ENCODE data around the gene EML2. TPM values are rescaled to one million over a fixed set of nuclear protein-coding genes. Genes with fewer than 3 reads are reported as not detected.

Gene EML2
- total and polyA plus RNA-seq, 10 of the 15 experiments (the other 5 are each of a cell fraction or from before 2014, with no cell fraction given) = 1.6 to 64.0 (median 27.5) TPM

- no TSS peak for BruUV-seq (replicated peaks)
- in situ Hi-C loops (cut with MboI) = no loop called here
- FAIRE-seq (no peak), DNase-seq (ENCODE audit: low read depth, low spot score) (no peak), ATAC-seq (no peak)
- H3K4me3 ChIP-seq = no peak overlapping the region
- H3K9me3 ChIP-seq (replicated peaks; ENCODE audit: control insufficient read depth, insufficient read depth, low read length) = no peaks in the 10 kb centered on the region
- no peak for TF ChIP-seq JUNB (IDR thresholded peaks at IDR 0.05)
- no peak for TF ChIP-seq JUND (IDR thresholded peaks at IDR 0.05; ENCODE audit: low read depth, low read length)
- no peak for TF ChIP-seq RAD21 (IDR thresholded peaks at IDR 0.05; ENCODE audit: insufficient read depth, low read depth, low read length)
- no peak for TF ChIP-seq USF1 (IDR thresholded peaks at IDR 0.05; ENCODE audit: borderline replicate concordance, extremely low read length, insufficient read depth, low read depth, low read length)
- TF ChIP-seq STAT1 (conservative IDR thresholded peaks at IDR 0.05) = no peak
- whole genome bisulfite sequencing (ENCODE audit: insufficient coverage, insufficient replicate concordance, low lambda C conversion rate, missing lambda C conversion rate) = 40% methylated on average over 3 of the region's 3 CpGs
- H2AFZ ChIP-seq (ENCODE audit: control insufficient read depth, low read depth, low read length) = no peak overlapping the region
- H3K9ac ChIP-seq (ENCODE audit: control insufficient read depth, insufficient read depth, low read length) = no peak overlapping the region
- ChIA-PET POLR2A (interaction anchor here (0.6 kb wide), 1 partner anchor 16 kb away, joined by 3 read pairs; no protein-coding TSS in a partner anchor), SMC1A (ENCODE audit: uncharacterized antibody, unreplicated experiment) (no interaction called here), RAD21 (ENCODE audit: unreplicated experiment) (no interaction called here), CTCF (no interaction called here)
- H3K27ac ChIP-seq (ENCODE audit: control insufficient read depth, insufficient read depth) = no peak overlapping the region
- H3K4me2 ChIP-seq (ENCODE audit: control insufficient read depth, insufficient read depth) = no peak overlapping the region
- no peaks in the 10 kb centered on the region for H3K36me3 ChIP-seq (ENCODE audit: control insufficient read depth in 2 of 2, insufficient read depth in 2 of 2, low read length in 1 of 2)
- no peaks in the 10 kb centered on the region for H3K4me1 ChIP-seq (ENCODE audit: control insufficient read depth, insufficient read depth, low read length)
- intact Hi-C loops (cut with micrococcal nuclease; ENCODE audit: unreplicated experiment) = no loop called here
- H3K79me2 ChIP-seq (ENCODE audit: control insufficient read depth, insufficient read depth, low read length) = no peaks in the 10 kb centered on the region
- no peaks in the 10 kb centered on the region for H3K27me3 ChIP-seq (replicated peaks in 1 of 2; ENCODE audit: control insufficient read depth in 2 of 2, insufficient read depth in 2 of 2, low read length in 1 of 2)
- no peaks in the 10 kb centered on the region for H4K20me1 ChIP-seq (ENCODE audit: control insufficient read depth, insufficient read depth)
Observed at GRCh38 chr19:45655073-45655472, 15.9 kb upstream of the EML2 start.

- no peak overlapping the region for H2AFZ ChIP-seq (ENCODE audit: control insufficient read depth, low read depth, low read length)
- ChIA-PET POLR2A (no interaction called here), RAD21 (ENCODE audit: unreplicated experiment) (no interaction called here), CTCF (interaction anchor here (0.6 to 2.0 kb wide), 2 partner anchors 11 to 186 kb away, joined by 3 to 5 read pairs; partner anchors contain the start of gene FOSB), SMC1A (ENCODE audit: uncharacterized antibody, unreplicated experiment) (no interaction called here)
- no peak overlapping the region for H3K4me3 ChIP-seq
- no peaks in the 10 kb centered on the region for H4K20me1 ChIP-seq (ENCODE audit: control insufficient read depth, insufficient read depth)
- WGBS (ENCODE audit: insufficient coverage, insufficient replicate concordance, low lambda C conversion rate, missing lambda C conversion rate) = 59% methylated on average over 5 of the region's 5 CpGs
- BruUV-seq (replicated peaks) = no TSS peak
- no peaks in the 10 kb centered on the region for H3K9me3 ChIP-seq (replicated peaks; ENCODE audit: control insufficient read depth, insufficient read depth, low read length)
- ATAC-seq (no peak), FAIRE-seq (no peak), DNase-seq (ENCODE audit: low read depth, low spot score) (no peak)
- H3K4me2 ChIP-seq (ENCODE audit: control insufficient read depth, insufficient read depth) = no peak overlapping the region
- H3K4me1 ChIP-seq (ENCODE audit: control insufficient read depth, insufficient read depth, low read length) = no peaks in the 10 kb centered on the region
- intact Hi-C loops (cut with micrococcal nuclease; ENCODE audit: unreplicated experiment) (no loop called here), in situ Hi-C loops (cut with MboI) (no loop called here)
- no peaks in the 10 kb centered on the region for H3K79me2 ChIP-seq (ENCODE audit: control insufficient read depth, insufficient read depth, low read length)
- H3K36me3 ChIP-seq (ENCODE audit: control insufficient read depth in 2 of 2, insufficient read depth in 2 of 2, low read length in 1 of 2) = no peaks in the 10 kb centered on the region
- H3K27me3 ChIP-seq (replicated peaks in 1 of 2; ENCODE audit: control insufficient read depth in 2 of 2, insufficient read depth in 2 of 2, low read length in 1 of 2) = no peaks in the 10 kb centered on the region
- no peak overlapping the region for H3K9ac ChIP-seq (ENCODE audit: control insufficient read depth, insufficient read depth, low read length)
- H3K27ac ChIP-seq (ENCODE audit: control insufficient read depth, insufficient read depth) = no peak overlapping the region
- no peak for TF ChIP-seq MYC (IDR thresholded peaks at IDR 0.05; ENCODE audit: insufficient read depth, insufficient read length, insufficient replicate concordance, low read length, severe bottlenecking)
- no peak for TF ChIP-seq RFX5 (IDR thresholded peaks at IDR 0.05; ENCODE audit: low read depth, low read length)
- TF ChIP-seq SMAD1 (IDR thresholded peaks at IDR 0.05; ENCODE audit: low read depth, partially characterized antibody) = no peak
- TF ChIP-seq POLR2AphosphoS5 (IDR thresholded peaks at IDR 0.05; ENCODE audit: low read length) = no peak
- TF ChIP-seq SRF (IDR thresholded peaks at IDR 0.05; ENCODE audit: low read depth in 2 of 2, low read length in 2 of 2) = no peak
- TF ChIP-seq SIX5 (IDR thresholded peaks at IDR 0.05; ENCODE audit: low read depth, low read length, severe bottlenecking) = no peak
- TF ChIP-seq BCL3 (IDR thresholded peaks at IDR 0.05; ENCODE audit: borderline replicate concordance, insufficient read depth, low read depth, low read length, poor library complexity, severe bottlenecking) = no peak
- TF ChIP-seq NFXL1 (IDR thresholded peaks at IDR 0.05; ENCODE audit: borderline replicate concordance) = no peak
- no peak for TF ChIP-seq ZSCAN29 (IDR thresholded peaks at IDR 0.05)
- TF ChIP-seq PAX8 (IDR thresholded peaks at IDR 0.05) = no peak
- TF ChIP-seq RAD51 (IDR thresholded peaks at IDR 0.05) = no peak
Observed at GRCh38 chr19:45653634-45654033, 14.4 kb upstream of the EML2 start.

Data from GM12878 (cell line).